ENCODE data around the gene LRRN2.

DNA sequence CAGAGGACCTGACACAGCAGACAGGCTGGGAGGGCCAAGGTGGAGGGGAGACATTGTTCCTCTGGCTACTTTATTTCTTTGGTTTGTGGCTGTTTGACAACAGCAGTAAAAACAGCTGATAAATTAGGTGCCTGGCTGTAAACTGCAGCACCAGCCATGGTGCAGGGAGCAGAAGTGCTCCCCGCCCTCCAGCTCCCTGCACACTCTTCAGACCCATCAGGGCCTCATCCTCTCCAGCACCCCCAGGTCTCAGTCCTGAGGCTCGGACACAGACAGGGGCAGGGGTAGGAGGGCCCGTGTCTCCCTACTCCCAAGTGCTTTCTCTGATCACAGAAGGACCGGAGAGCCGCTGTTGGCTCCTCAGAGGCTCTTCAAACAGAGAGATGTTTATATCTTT lies 17.7 kb upstream of the LRRN2 start:
- TF ChIP-seq POLR2AphosphoS5 (IDR thresholded peaks at IDR 0.05; ENCODE audit: low read depth, low read length) (no peak), POLR2A (IDR thresholded peaks at IDR 0.05; ENCODE audit: low read depth, low read length) (no peak), TAF1 (IDR thresholded peaks at IDR 0.05; ENCODE audit: low read depth, low read length) (no peak), SPI1 (IDR thresholded peaks at IDR 0.05; ENCODE audit: low read depth, low read length) (no peak), PAX5 (IDR thresholded peaks at IDR 0.05; ENCODE audit: insufficient read depth, low read length, severe bottlenecking) (no peak)

All from GM12891 (cell line).